ENCODE measurements around the gene THNSL1. TPM values are rescaled to one million over a fixed set of nuclear protein-coding genes. Genes with fewer than 3 reads are reported as not detected.

Gene THNSL1
- total RNA-seq, 1 donor from 2014 or later: 3.2 TPM

- Histone ChIP-seq H3K27me3 (ENCODE audit: control insufficient read depth, insufficient read depth, low read length) (no peaks in the 10 kb centered on the region), H3K4me3 (ENCODE audit: low read depth, low read length) (no peak overlapping the region), H3K36me3 (ENCODE audit: control insufficient read depth, insufficient read depth, low read length) (no peaks in the 10 kb centered on the region)
- TF ChIP-seq CTCF (IDR thresholded peaks at IDR 0.05; ENCODE audit: insufficient read depth, low read length, poor library complexity, severe bottlenecking): no peak
- no peak for DNase-seq (ENCODE audit: low read depth)
Observed at GRCh38 chr10:24973163-24973562, 43.2 kb upstream of the THNSL1 start.

DNA sequence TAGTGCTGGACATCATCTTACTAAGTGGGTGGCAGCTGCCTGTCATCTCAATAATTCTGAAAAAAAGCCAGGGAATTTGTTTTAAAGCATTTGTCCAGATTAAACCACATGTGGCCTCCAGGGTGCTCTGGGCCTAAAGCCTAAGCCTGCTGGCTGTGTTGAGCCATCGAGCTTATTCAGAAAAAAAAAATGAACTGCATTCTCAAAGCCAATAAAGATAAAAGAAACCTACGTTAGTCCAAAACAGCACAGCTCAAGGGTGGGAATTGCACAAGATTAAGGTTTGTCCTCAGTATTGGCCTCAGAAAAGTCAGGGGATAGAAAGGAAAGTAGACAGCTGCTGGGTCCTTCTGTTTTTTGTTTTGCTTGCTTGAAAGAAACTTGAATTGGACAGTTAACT lies 41.4 kb upstream of the THNSL1 start:
- no peaks in the 10 kb centered on the region for H3K36me3 ChIP-seq (ENCODE audit: control insufficient read depth, insufficient read depth, low read length)
- no peaks in the 10 kb centered on the region for H3K27me3 ChIP-seq (ENCODE audit: control insufficient read depth, insufficient read depth, low read length)
- no peak for DNase-seq (ENCODE audit: low read depth)
- TF ChIP-seq CTCF (IDR thresholded peaks at IDR 0.05; ENCODE audit: insufficient read depth, low read length, poor library complexity, severe bottlenecking): no peak
- no peak overlapping the region for H3K4me3 ChIP-seq (ENCODE audit: low read depth, low read length)

- Histone ChIP-seq H3K36me3 (ENCODE audit: control insufficient read depth, insufficient read depth, low read length) (no peaks in the 10 kb centered on the region), H3K4me3 (ENCODE audit: low read depth, low read length) (no peak overlapping the region), H3K27me3 (ENCODE audit: control insufficient read depth, insufficient read depth, low read length) (no peaks in the 10 kb centered on the region)
- no peak for TF ChIP-seq CTCF (IDR thresholded peaks at IDR 0.05; ENCODE audit: insufficient read depth, low read length, poor library complexity, severe bottlenecking)
- DNase-seq (ENCODE audit: low read depth): no peak
Observed at GRCh38 chr10:24979685-24980084, 36.7 kb upstream of the THNSL1 start.

- no peaks in the 10 kb centered on the region for H3K36me3 ChIP-seq (ENCODE audit: control insufficient read depth, insufficient read depth, low read length)
- no peak for TF ChIP-seq CTCF (IDR thresholded peaks at IDR 0.05; ENCODE audit: insufficient read depth, low read length, poor library complexity, severe bottlenecking)
- no peak for DNase-seq (ENCODE audit: low read depth)
- no peaks in the 10 kb centered on the region for H3K27me3 ChIP-seq (ENCODE audit: control insufficient read depth, insufficient read depth, low read length)
- H3K4me3 ChIP-seq (ENCODE audit: low read depth, low read length): no peak overlapping the region
Observed at GRCh38 chr10:24981161-24981710, 35.2 kb upstream of the THNSL1 start.

DNA sequence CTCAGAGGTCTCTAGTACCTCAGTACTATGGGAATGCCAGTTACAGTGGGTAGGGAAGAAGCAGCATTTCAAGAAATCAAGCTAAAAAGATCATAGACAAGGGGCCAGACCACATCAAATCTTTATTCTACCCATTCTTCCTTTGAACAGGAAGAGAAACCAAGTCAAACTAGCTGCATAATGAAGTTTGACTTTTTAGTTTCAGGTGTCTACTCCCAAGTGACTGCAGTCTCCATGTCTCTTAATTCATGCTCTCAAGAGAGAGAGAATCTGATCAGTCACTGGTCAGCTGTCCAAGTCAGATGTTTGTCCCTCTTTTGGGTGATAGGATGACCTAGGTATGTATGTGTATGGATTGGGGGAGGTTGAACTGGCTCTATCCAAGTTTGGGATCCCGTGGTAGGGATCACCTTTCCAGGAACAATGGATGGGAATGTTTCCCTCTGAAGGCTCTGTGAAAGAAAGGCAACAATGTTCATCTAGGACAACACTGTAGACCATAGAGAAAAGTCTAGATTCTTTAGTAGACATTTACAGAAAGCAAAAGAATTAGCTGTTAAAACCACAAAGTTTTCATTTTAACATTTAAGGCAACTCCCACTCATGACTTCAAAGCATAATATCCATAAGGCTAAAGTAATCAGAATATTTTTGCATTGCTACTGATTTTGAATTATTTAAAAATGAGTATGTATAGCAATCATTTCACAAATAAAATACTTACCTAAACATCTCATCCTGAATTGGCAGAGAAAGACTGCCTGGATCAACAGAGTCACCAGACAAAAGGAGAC lies 33.9 kb upstream of the THNSL1 start:
- Histone ChIP-seq H3K4me3 (ENCODE audit: low read depth, low read length) (no peak overlapping the region), H3K36me3 (ENCODE audit: control insufficient read depth, insufficient read depth, low read length) (no peaks in the 10 kb centered on the region), H3K27me3 (ENCODE audit: control insufficient read depth, insufficient read depth, low read length) (no peaks in the 10 kb centered on the region)
- no peak for TF ChIP-seq CTCF (IDR thresholded peaks at IDR 0.05; ENCODE audit: insufficient read depth, low read length, poor library complexity, severe bottlenecking)
- DNase-seq (ENCODE audit: low read depth): no peak
